AG10803 (cell line): Measurements from ENCODE around the gene ITGA7.

ENCODE experiments used
- DNase-seq: peaks from one replicate; pipeline ENCODE4 v3.0.0; 2010; ENCODE audit warnings: low read depth
- H3K4me3 ChIP-seq: 2 replicates; pipeline ENCODE4 v1.5.1; 2011; ENCODE audit warnings: mild to moderate bottlenecking, low read length, control low read depth
- CTCF ChIP-seq: conservative IDR thresholded peaks from 2 replicates; pipeline ENCODE4 v1.5.1; 2011; ENCODE audit warnings: mild to moderate bottlenecking, low read length, control low read depth, inconsistent platforms

ITGA7 gene

GRCh38 chr12:55726971-55727370 lies 19.3 kb upstream of the ITGA7 start:
- no peak for TF ChIP-seq CTCF
- no peak for DNase-seq
- peak overlapping the region; percentile 95 for H3K4me3 ChIP-seq

GRCh38 chr12:55725556-55725955 lies 17.9 kb upstream of the ITGA7 start:
- TF ChIP-seq CTCF: no peak
- no peak for DNase-seq
- H3K4me3 ChIP-seq: no peak overlapping the region

DNA sequence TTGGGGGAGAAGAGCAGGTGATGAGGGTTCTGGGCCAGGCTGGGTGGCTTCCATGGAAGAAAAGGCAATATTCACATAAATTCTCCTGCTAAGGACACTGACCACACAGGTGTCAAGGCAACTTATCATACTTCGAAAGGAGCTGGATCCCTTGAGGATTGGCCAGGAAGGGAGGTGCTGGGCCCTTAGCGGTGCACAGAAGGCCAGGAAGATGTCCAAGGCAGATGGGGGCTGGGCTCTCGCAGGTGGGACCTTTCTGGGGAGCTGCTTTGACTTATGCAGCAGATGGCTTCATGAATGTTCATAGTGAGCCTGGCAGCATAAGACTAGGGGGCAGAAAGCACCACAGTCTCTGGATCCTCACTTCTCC lies 17.2 kb upstream of the ITGA7 start:
- no peak for DNase-seq
- H3K4me3 ChIP-seq: no peak overlapping the region
- TF ChIP-seq CTCF: no peak

GRCh38 chr12:55724226-55724939 lies 16.7 kb upstream of the ITGA7 start:
- peak; percentile 70 for DNase-seq
- peak; percentile 72 for TF ChIP-seq CTCF
- H3K4me3 ChIP-seq: no peak overlapping the region

DNA sequence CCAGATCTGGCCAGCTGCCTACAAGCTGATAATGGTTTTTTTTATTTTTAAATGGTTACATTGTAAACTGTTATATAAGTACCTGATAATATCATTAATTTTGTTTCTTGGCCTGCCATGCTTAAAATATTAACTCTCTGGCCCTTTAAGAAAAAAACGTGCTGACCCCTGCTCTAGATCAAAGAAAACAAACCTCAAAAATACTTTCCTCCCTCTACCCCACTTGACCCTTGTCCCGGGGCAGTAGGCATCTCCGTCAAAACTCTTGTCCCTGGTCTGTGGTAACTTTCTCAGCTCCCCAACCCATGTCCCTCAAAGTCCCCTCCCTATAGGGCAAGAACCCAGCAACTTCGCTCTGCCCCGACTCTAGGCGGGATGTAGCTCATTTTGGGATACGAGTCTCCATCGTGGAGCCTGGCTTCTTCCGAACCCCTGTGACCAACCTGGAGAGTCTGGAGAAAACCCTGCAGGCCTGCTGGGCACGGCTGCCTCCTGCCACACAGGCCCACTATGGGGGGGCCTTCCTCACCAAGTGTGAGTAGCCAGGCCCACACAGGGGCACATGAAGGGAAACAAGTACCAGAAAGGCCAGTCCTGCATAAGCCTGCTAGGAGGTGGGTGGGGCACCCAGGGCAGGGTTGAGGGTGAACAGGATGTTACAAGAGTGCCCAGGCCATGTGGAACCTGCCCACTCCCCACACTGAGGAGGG lies 16.0 kb upstream of the ITGA7 start:
- DNase-seq: no peak
- no peak for TF ChIP-seq CTCF
- H3K4me3 ChIP-seq: no peak overlapping the region

GRCh38 chr12:55722948-55723347 lies 15.2 kb upstream of the ITGA7 start:
- H3K4me3 ChIP-seq: no peak overlapping the region
- no peak for DNase-seq
- TF ChIP-seq CTCF: no peak

DNA sequence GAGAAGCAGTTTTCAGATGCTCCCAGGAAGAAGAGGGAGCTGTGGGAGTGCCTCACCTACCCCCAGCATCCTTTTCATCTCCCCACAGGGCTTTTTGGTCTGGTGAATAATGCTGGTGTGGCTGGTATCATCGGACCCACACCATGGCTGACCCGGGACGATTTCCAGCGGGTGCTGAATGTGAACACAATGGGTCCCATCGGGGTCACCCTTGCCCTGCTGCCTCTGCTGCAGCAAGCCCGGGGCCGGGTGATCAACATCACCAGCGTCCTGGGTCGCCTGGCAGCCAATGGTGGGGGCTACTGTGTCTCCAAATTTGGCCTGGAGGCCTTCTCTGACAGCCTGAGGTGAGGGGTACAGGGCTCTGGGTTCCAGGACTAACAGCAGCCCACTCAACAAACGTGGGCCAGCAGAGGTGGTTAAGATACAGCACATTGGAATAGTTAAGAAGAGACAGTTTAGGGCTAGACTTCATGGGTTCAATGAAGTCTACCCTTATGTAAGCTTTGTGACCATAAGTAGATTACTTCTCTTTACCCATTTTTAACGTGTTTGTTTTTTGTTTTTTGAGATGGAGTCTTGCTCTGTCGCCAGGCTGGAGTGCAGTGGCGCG lies 14.0 kb upstream of the ITGA7 start:
- no peak for DNase-seq
- TF ChIP-seq CTCF: no peak
- no peak overlapping the region for H3K4me3 ChIP-seq
